NCI-H2227 treated with DMSO at 0.1 percent for 48 hours (cell line): ENCODE results near the gene CBX8.
A peak's percentile ranks its signal among the peaks of the same experiment; 100 is the strongest.

ENCODE experiments used
- DNase-seq: peaks from one replicate; lab custom pipeline; 2025; lab: John Stamatoyannopoulos, UW

CBX8 gene

DNA sequence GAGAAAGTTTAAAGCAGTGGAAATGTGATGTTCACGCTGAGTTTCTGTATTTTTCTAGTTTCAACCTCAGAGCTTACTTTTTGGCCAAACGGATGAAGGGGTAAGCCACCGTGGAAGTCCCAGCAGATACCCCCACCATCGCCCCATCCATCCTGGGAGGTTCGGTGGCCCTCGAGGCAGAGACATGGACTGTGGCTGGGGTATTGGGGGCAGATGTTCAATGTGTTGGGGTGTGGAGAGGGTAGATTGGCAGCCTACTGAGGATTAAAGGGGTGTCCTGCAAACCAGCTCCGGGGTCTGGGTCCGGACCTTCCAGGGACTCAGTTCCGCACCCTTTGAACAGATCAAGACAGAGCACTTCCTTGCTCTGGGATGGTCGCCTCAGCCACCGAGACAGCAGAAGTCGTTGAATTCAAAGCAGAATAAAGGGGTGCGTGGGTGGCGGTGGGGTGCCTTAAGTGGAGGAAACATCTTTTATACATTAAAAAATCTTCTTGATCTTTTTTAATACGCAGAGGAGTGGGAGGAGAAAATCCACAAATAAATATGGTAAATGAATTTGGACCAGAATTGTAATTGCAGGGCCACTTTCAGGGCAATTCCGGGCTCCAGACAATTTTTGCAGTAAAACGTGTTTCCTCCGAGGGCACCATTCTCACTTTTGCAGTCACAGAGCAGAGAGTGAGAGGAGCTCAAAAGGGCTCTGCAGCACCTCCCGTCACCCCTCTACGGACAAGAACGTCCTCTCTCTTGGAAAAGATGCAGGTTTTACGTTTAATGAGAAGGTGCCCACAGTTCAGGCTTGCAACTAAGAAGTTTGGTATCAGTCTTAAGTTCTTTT lies 8.2 kb upstream of the CBX8 start:
- DNase-seq: no peak

DNA sequence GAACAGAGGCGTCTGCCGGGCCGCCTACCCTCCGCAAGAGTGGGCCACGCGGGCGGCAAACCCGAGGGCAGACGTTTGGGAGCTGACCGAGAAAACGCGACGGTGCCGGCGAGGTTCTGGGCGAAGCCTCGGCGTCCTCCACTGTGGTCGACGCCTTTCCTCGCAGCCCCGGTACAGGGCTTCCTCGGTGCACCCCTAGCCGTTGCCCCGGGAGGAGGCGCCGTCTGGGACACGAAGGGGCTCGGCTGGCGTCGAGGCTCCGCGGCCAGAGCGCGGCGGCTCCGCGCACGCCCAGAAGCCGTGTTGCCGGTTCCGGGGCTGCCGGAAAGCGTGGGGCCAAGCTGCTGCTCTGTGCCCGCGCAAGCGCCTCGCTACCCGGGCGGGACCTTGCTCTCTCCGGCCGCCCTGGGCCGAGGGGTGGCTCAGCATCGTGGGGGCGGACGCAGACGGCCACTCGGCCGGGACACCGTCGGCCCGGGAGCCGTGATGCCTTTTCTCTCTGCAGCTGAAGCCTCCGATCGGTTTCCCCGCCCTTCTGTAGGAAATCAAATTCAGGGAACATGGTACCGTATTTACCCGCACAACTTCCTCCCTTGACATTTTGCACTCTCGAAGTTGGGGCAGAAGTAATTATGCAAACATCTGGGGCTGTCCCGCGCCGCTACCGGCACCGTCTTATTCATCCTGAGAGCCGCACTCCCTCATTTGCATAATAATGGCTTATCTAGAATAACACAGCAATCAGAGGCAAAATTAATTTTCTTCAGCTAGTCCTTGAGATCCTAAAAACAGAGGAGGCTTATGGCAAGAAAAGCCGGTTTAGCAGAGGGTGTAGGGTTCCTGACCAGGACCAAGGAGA lies 7.3 kb upstream of the CBX8 start:
- DNase-seq: no peak

DNA sequence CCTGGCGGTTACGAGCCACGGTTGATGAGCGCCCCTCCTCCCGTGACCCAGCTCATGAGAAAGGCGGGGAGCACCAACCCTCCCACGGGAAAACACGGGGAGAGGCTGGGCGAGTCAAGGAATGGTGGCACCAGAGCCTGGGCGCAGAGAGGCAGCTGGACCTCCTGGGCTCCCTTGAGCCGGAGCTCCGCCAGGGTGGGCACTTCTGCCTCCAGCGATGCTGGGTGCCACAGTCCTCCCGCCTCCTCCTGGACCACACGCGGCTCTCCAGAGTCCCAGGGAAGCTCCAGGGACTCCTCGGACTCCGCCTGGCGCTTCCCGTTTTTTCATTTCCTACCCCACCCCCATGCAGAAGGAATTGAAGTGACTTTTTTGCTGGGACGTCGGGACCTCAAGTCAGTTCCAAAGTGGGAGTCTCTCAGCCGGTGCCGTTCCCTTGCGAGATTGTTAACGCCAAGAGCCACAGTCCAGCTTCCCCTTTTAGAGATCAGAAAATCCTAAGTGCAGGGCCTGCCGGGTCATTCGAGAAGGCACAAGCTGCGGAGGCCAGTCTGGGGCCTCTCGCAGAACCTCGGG lies 6.6 kb upstream of the CBX8 start:
- DNase-seq: no peak

DNA sequence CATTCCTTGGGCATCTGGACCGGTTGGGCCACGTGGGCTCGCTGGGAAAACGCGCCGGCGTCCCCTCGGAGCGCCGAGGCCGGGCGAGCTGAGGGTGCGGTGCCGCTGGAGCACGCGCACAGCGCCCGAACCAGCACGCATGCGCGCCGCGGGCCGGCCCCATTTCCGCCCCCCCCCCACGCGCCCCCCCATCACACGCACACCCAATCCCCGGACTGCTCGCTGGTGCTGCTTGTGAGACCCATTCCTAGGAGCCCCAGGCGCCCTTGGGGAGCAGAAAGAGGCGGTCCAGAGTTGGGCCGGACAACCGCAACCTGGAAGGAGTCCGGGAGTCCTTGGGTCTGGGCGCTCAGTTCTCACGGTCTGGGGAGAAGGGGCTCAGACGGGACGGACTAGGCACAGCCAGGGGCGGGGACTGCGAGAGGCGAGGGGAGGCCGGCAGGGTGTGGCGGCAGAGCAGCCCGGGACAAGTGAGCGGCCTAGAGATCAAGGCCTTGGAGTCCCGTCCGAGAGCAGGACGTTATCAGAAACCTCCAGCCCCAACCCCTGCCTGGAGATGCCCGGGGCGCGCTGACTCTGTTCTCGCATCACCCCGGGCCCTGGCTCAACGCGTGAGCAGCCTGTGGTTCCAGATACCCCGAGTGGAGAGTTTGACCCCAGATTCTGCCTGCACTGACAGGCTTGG lies 6.0 kb upstream of the CBX8 start:
- no peak for DNase-seq

DNA sequence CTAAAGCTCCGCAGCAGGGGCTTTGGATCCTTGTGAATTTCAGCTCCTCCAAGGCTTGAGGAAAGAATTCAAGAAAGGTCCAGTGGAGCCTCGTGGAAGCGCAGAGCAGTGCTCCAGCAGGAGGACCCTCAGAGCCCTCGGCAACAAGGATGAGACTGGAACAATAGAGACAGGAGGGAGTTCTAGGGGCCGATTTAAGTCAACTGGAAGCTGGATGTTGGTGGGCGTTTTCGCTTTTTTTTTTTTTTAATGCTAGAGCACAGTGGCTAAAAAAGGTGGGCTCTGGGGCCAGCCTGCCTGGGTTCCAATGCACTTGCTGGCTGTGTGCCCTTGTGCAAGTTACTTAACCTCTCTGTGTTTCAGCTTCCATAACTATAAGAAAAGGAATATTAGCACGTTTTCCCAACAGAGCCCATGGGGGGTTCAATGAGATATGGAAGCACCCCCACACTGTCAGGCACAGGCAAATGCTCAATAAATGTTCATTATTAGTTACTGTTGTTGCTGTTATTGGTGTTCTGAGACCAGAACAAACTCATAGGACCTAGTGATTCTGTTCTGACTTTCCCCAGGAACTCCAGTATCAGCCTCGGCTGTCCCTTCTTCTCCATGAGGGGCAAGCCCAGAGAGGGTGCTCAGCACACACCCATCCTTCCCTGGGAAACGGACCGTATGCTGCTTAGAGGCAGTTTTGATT lies 5.3 kb upstream of the CBX8 start:
- DNase-seq: no peak

DNA sequence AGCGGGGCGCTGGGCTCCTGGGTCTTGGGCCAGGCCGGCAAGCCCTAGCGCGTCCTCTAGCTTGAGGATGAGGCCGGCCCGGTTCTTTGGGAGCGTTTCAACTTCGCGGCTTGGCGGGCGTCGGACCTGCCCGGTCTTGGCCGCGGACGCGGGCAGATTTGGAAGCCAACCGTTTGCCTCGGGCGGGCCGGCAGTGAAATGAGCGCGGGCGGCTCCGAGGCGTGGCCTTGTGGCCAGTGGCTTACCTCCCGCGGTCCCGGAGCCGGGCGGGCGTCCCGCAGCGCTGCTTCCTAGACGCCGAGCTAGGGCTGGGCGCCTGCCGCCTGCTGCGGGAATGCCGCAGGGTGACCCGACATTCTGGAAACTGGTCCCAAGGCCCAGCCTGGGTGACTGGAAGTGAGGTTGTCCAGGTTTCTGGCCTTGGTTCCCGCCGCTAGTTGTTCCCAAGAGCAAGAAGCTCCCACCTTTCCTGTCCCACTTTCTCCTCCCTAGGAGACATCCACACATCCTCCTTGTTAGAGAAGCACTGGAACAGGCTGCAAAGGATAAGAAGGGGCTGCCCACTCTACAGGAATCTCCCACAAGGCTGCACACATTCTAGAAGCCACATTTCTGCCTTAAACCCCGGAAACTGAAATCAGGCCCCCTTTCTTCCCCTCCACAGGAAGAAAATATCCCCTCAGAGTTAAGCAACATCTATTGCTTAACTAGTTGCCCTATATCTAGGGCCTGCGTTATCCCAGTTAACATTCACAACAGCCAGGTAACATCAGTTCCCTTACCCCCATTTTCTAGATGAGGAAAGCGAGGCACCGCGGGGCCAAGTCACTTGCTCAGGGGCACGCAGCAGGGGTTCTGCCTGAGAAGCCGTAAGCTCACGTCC lies 4.5 kb upstream of the CBX8 start:
- no peak for DNase-seq

DNA sequence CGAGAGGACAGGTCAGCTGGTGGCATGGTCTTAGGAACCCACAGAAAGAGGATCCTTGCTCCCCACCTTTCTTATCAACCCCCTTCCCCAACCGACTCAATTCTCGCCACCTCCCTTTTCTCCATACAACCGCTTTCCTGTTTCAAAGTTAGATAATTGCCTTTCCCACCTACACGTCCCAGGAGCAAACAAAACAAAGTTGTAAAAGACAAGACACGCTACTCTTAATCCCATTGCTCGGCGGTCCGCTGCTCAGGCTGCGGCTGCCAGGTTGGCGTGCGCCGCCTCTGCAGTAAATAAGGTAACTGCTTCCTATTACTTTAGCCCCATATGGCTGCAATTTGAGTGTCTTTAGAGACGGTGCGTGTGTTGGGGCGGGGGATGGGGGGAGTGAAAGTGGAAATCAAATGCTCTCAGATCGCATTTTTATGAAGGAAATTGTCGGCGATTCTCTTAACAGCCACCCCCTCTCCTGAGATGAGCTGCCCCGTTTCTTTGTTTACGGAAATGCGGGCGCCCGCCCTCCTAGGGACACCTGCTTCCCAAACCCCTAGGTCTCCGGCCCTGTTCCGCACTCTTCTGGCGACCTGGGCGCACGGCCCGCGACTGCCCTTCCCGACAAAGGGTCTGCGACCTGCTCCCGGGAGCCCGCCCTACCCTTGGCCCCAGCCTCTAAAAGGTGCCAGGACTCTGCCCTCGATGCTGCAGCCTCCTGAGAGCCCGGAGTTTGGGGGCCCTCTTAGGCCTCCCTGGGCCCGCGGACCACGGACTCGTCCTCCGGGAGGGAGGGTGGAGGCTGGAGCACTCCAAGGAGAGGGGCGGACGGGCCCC lies 3.7 kb upstream of the CBX8 start:
- peak; percentile 80 for DNase-seq

DNA sequence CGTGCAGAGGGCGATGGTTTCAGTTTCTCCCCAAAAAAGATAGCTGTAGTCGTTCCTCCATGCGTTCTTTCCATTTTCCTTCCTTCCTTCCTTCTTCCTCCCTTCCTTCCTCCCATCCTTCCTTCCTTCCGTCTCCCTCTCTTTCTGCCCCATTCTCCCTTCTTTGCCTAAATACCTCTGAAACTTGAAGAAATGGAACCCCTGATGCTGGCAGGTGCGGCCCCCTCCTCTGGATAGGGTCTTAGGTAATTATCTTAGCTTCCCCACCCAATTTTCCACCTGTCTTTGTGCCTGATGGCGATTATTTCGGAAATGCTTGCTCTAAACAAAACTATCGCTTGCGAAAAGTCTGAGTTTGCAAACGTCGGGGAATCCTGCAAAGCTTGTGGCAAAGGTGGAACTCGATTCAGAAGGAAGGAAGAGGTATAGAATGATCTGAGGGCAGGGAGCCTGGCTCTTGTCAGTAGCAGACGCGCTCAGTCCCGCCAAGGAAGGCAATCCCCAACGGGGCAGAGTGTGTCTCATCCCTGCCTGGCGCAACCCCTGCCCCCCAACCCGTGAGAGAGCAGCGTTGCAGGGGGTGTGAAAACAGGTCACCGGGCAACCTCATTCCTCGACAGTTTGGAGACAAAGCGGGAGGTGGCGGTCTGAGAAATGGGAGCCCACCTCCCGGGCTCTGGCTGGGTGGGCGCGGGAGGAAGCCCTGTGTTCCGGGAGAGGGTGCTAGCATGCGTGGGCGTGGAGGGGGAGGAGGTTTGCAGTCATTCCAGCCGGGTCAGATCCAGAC lies 2.9 kb upstream of the CBX8 start:
- DNase-seq: no peak

DNA sequence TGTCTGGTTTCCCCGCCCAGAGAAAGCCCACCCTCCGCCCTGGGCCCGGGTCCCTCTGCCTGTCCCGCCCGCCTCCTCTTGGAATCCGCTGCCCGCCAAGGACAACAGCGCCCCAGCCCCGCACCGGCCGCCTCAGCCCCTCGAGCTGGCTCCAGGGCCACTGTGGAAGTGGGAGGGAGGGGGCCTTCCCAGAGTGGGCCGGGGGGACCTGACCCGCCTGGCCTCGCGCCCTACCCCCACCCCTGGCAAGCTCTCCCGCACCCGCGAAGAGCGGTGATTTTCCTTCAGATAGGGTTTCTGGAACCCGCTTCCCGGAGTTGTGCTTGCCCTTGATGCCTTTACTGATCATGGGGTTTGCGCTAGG lies 2.3 kb upstream of the CBX8 start:
- DNase-seq: no peak

DNA sequence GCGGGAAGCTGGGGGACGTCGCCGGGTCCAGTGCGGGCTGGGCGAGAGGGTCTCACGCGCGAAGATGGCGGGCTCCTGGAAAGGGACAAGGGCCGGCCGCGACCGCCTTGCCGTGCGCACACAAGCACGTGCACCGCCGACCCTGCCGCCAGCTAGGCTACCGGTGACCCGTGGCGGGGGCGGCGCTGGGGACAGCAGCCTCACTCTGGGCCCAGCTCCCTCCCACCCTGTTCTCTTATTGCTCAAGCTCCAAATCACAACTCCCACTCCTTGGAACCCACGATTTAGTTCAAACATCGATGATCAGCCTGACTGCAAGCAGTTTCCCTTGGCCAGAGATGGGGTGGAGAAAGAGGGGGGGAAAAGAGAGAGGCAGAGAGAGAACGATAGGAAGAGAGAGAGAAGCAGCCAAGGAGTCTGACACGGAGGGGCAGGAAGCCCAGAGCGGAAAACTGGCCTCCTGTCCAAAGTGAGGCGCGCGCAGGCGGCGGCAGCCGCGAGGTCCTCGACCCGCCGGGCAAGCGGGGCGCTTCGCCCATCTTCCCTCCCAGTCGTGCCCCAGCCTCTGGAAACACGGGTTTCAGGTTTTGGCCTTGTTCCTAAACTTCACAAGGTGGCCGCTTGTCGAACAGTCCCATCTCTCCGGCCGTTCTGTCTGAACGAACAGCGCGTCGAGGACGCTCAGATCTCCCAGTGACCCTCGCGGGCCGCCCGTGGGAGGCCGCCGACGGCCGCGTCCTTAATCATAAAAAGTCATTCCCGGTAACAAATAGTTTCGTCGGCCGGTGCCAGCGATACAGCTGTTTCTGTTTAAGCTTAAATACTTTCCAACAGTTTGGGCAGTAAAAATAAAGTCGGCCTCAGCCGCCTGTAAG lies 1.7 kb upstream of the CBX8 start:
- no peak for DNase-seq

DNA sequence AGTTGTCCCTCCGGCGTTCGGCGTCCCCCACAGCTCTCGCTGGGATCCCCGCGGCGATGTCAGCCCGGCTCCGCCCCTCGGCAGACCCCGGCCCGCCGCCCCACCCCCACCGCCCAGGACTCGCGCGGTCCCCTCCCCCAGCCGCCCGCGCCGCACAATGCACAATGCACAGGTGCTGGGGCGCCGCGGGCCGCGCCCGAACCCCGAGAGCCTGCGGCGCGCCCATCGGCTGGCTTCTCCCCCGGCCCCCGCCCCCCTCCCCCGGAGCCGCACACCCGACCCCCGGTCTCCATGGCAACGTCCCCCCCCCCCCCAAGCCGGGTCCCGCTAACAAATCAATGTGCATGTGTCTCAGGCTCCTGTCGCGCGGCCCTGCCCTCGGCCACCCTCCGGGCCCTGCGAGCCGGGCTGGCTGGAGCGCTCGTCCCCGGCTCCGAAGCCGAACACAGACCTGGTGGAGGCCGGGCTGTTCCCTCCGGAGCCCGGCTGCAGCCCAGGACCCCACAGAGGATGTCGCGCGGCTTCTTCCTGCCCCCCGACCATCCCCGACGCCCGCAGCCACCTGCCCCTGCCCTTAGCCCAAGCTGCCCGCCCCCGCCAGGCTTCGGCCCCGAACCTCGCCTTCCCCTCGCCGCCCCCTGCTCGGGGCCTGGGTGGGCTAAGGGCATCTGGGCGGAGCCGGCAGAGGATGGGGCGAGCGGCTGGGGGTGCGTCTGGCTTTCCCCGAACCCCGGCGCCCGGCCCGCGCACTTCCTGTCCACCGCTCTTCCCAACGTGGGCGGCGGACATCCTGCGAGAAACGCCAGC lies 818 bp upstream of the CBX8 start:
- DNase-seq: peak; percentile 85

DNA sequence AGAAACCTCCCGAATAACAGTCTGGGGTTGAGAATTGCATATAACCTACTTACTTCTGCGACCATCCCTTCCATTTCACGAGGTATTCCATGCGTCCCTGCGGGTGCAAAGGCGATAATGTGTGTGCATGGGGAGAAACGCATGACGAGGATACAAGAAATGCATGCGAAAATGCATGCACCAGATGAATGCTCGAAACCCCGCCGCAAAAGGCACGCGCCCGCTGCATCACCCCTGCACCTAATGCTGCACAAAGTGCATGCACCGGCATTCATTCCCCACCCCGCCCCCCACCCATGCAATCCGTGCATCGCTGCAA lies 474 bp downstream of the CBX8 start:
- no peak for DNase-seq

DNA sequence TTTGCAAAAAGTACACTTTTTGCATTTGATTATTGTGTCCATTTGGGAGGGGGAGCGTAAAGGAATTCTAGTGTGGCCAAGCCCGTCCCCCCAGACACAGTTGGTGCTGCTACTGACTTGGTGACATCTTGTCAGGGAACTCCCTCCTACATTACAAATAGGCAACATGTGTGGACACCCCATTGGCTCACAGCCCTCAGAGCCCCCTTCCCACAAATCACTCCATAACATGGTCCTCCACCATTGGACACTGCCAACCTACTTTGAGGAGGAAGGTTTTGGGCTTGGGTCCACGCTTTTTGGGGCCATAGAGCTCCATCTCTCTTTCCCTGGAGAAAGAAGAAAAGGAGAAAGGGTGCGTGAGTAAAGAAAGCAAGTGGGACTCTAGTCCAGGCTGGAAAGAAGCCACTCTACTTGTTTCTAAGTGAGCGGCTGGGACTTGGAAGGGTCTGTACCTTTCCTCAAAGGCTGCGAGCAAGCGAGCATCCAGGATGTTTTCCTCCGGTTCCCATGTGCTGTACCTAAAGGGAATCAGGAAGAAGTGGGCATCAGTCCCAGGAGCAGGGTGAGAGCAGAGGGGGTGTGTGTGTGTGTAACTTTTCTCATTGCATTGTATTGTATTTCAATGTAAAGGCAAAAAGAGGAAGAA lies 958 bp downstream of the CBX8 start:
- no peak for DNase-seq

DNA sequence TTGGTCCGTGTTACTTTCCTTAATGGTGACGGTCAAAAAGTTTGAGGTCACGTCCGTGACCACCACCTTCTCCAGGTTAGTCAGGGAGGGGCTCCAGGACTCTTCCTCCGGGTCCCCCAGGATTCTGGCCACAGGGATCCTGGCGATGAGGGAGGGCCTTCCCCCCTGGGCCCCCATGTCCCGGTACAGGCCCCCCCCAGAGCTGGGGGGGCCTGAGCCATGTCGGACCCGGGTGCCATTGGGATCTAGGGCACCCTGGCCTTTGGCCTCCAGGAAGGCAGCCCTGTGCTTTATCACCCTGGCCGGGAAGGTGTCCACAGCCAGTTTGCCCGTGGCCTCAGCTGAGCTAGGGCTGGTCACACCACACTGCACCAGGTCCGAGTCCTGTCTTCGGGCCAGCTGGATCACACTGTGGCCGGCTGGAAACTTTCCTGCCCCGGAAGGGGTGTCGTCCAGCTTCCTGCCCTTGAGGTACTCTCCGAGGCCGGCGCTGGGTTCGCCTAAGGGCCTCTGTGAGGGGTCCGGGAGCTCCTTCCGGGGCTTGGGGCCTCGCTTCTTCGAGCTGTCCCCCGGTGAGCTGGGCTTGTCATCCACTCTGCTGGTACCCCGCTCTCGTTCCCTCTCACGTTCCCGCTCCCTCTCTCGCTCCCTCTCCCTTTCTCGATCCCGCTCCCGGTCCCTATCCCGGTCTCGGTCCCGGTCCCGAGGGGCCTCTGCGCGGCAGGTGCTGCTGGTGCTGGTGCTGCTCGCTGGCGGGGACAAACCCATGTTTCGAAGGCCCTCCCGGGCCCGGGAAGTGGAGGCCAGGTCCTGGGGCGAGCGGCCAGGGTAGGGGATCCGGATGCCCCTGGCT lies 2.0 kb downstream of the CBX8 start:
- no peak for DNase-seq

DNA sequence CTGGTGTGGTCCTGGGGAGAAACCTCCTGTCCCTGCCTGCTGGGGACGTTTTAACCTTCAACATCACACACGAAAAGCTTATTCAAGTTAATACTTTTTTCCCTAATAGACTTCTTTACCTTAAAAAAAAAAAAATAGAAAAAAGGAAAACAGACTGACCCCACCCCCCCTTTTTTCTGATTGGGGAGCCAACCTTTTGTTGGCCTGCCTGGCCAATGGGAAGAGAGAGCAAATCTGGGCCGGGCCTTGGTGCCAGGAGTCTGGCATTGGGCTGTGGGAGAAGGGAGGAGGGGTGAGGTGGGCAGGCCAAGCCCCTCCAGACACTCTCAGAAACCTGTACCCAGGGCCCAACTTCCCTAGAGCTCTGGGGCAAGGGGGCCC lies 3.0 kb downstream of the CBX8 start:
- peak; percentile 81 for DNase-seq
